SU-DHL-6 (cell line): Measurements from ENCODE around the gene CLDN5.

ENCODE experiments used
- CTCF ChIP-seq: fragments of 200-600 bp; sonication (generic); IDR thresholded peaks from one replicate; pipeline ENCODE4 v1.5.1; 2017; ENCODE audit warnings: antibody characterized with exemption, mild to moderate bottlenecking, low read length, moderate library complexity; ENCODE audit not compliant: insufficient read depth, poor library complexity, severe bottlenecking
- EZH2phosphoT487 ChIP-seq: fragments of 200-600 bp; sonication (generic), shearing (Covaris generic); conservative IDR thresholded peaks from 2 replicates; pipeline ENCODE4 v1.6.1; 2018; ENCODE audit warnings: mild to moderate bottlenecking, antibody characterized with exemption, low read length, moderate library complexity, mixed read lengths

DNA sequence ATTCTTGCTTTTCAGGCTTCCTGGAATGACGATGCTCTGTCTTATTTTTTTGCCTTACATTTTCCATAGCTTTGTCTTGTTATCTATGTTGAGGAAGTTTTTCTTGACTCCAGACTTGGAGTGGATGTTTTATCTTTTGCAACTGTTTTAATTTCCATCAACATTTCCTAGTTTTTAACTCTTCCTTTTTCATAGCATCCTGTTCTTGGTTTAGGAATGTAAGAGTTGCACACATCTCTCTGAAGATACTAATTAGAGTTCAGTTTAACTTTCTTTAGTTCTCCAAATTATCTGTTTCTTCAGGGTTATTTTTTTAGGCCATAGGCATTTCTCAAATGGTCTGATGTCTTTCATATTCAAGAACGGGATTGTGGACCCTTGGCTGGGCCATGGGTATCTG lies 10.4 kb downstream of the CLDN5 start:
- no peak for TF ChIP-seq CTCF
- no peak for TF ChIP-seq EZH2phosphoT487
